HepG2 (cell line): ENCODE results near the gene ZNF184. TPM values are rescaled to one million over a fixed set of nuclear protein-coding genes. Genes with fewer than 3 reads are reported as not detected.
A peak's percentile ranks its signal among the peaks of the same experiment; 100 is the strongest.

ENCODE experiments used
- AHR ChIP-seq: IDR thresholded peaks from 2 replicates; pipeline ENCODE4 v1.6.1; 2018; ENCODE audit warnings: missing genetic modification reagents, missing compliant biosample characterization
- AKAP8 ChIP-seq: sonication (generic); formaldehyde crosslinking; IDR thresholded peaks from 2 replicates; pipeline ENCODE4 v1.5.1; 2020; ENCODE audit warnings: mild to moderate bottlenecking, missing genetic modification reagents
- BRD4 ChIP-seq: sonication (generic); formaldehyde crosslinking; IDR thresholded peaks from 2 replicates; pipeline ENCODE4 v1.4.0; 2020; ENCODE audit warnings: missing genetic modification reagents
- CERS6 ChIP-seq: sonication (generic); formaldehyde crosslinking; IDR thresholded peaks from 2 replicates; pipeline ENCODE4 v1.5.0; 2020; ENCODE audit warnings: missing genetic modification reagents
- ETV6 ChIP-seq: sonication (generic); formaldehyde crosslinking; conservative IDR thresholded peaks from 2 replicates; pipeline ENCODE4 v1.4.0; 2020; ENCODE audit warnings: missing genetic modification reagents
- GATAD2A ChIP-seq: IDR thresholded peaks from 2 replicates; pipeline ENCODE4 v1.6.1; 2016
- GPN1 ChIP-seq: sonication (generic); formaldehyde crosslinking; IDR thresholded peaks from 2 replicates; pipeline ENCODE4 v1.5.1; 2020; ENCODE audit warnings: missing genetic modification reagents, borderline replicate concordance
- HHEX ChIP-seq: IDR thresholded peaks from 2 replicates; pipeline ENCODE4 v1.6.1; 2016; ENCODE audit warnings: control low read depth
- HNF1A ChIP-seq, 2 experiments: sonication (generic) in 1 of 2; formaldehyde crosslinking in 1 of 2; IDR thresholded peaks; 2 replicates each; pipeline versions ENCODE4 v1.4.0 to v1.6.1; 2016 to 2020; ENCODE audit warnings: borderline replicate concordance in 1 of 2, low read depth in 1 of 2, mild to moderate bottlenecking in 1 of 2, missing genetic modification reagents in 1 of 2
- IKZF1 ChIP-seq: fragments of 450-650 bp; IDR thresholded peaks from 2 replicates; pipeline ENCODE4 v1.7.1; 2016
- MBD4 ChIP-seq: IDR thresholded peaks from 2 replicates; pipeline ENCODE4 v1.6.1; 2012; ENCODE audit warnings: low read length, inconsistent platforms, borderline replicate concordance
- MED1 ChIP-seq: sonication (generic); formaldehyde crosslinking; IDR thresholded peaks from 2 replicates; pipeline ENCODE4 v1.4.0; 2020; ENCODE audit warnings: missing genetic modification reagents
- SMC3 ChIP-seq: IDR thresholded peaks from 2 replicates; pipeline ENCODE4 v1.6.1; 2011; ENCODE audit warnings: low read length, improper control_type of control experiment
- TEF ChIP-seq: sonication (generic); formaldehyde crosslinking; IDR thresholded peaks from 2 replicates; pipeline ENCODE4 v1.5.0; 2020; ENCODE audit warnings: missing genetic modification reagents
- XBP1 ChIP-seq: sonication (generic); formaldehyde crosslinking; IDR thresholded peaks from 2 replicates; pipeline ENCODE4 v1.5.0; 2020; ENCODE audit warnings: missing genetic modification reagents
- ZBTB20 ChIP-seq: sonication (generic); formaldehyde crosslinking; IDR thresholded peaks from 2 replicates; pipeline ENCODE4 v1.8.1; 2023; ENCODE audit warnings: missing genetic modification reagents, low read depth, mild to moderate bottlenecking, borderline replicate concordance
- ZNF264 ChIP-seq: sonication (generic); formaldehyde crosslinking; IDR thresholded peaks from 2 replicates; pipeline ENCODE4 v1.4.0; 2020; ENCODE audit warnings: missing genetic modification reagents
- ZNF280B ChIP-seq: sonication (generic); formaldehyde crosslinking; IDR thresholded peaks from 2 replicates; pipeline ENCODE4 v1.5.0; 2020; ENCODE audit warnings: missing genetic modification reagents, mild to moderate bottlenecking, borderline replicate concordance
- ZNF484 ChIP-seq: sonication (generic); formaldehyde crosslinking; IDR thresholded peaks from 2 replicates; pipeline ENCODE4 v1.5.1; 2020; ENCODE audit warnings: mild to moderate bottlenecking, low read depth, missing genetic modification reagents, borderline replicate concordance
- ZNF572 ChIP-seq: sonication (generic); formaldehyde crosslinking; IDR thresholded peaks from 2 replicates; pipeline ENCODE4 v1.5.1; 2020; ENCODE audit warnings: mild to moderate bottlenecking, missing genetic modification reagents
- ZNF672 ChIP-seq: sonication (generic); formaldehyde crosslinking; IDR thresholded peaks from 2 replicates; pipeline ENCODE4 v1.8.1; 2022; ENCODE audit warnings: missing genetic modification reagents
- ZNF780A ChIP-seq: sonication (generic); formaldehyde crosslinking; IDR thresholded peaks from 2 replicates; pipeline ENCODE4 v1.8.0; 2022; ENCODE audit warnings: mild to moderate bottlenecking, missing genetic modification reagents, moderate library complexity
- ZNF878 ChIP-seq: sonication (generic); formaldehyde crosslinking; IDR thresholded peaks from 2 replicates; pipeline ENCODE4 v1.8.1; 2023; ENCODE audit warnings: mild to moderate bottlenecking, missing genetic modification reagents, moderate library complexity
- polyA plus RNA-seq, 8 experiments: library from polyadenylated mRNA; depleted of rRNA in 3 of 8; stranded (reverse) in 7 of 8; unstranded in 1 of 8; fragments of >200 nt; fragmentation: Illumina TruSeq in 4 of 8; extraction: Trizol in 4 of 8; gene quantifications; 2 replicates each; pipeline versions ENCODE4 v1.2.1 to v1.2.3, GENCODE V29; 2011 to 2016; ENCODE audit warnings: low read depth in 4 of 8, missing spikeins in 1 of 8, mixed read lengths in 1 of 8; ENCODE audit not compliant: insufficient read depth in 1 of 8
- total RNA-seq, 5 experiments: library from RNA; depleted of rRNA; stranded (reverse); fragments of >200 nt; fragmentation: Illumina TruSeq; extraction: Trizol; gene quantifications; 2 replicates each; pipeline ENCODE4 v1.2.3, GENCODE V29; 2016; ENCODE audit warnings: low read depth in 1 of 5

The ZNF184 gene
- total and polyA plus RNA-seq, 2 of the 13 experiments (the other 11 are each of a cell fraction or from before 2014, with no cell fraction given), result 2.1 to 10.1 TPM

GRCh38 chr6:27472617-27473400, at the start of gene ZNF184 (continued):
- TF ChIP-seq XBP1 (CRISPR knock-in tag) (peak; percentile 84; the same call in 1 of the 2 replicates), ZNF572 (CRISPR knock-in tag) (peak; percentile 89), MBD4 (no peak), ZNF484 (peak; percentile 42; the same call in 1 of the 2 replicates), MED1 (CRISPR knock-in tag) (peak; percentile 88), SMC3 (no peak), AHR (peak; percentile 37; the same call in 1 of the 2 replicates), BRD4 (CRISPR knock-in tag) (no peak; the same call in none of the 2 replicates), TEF (CRISPR knock-in tag) (no peak), ZNF672 (no peak), ZNF280B (peak; percentile 93; the same call in 1 of the 2 replicates), HHEX (no peak), CERS6 (no peak), HNF1A (IDR thresholded peaks at IDR 0.05; ENCODE audit: low read depth) (no peak; the same call in 1 of the 2 replicates), HNF1A (CRISPR knock-in tag; IDR thresholded peaks at IDR 0.05; ENCODE audit: borderline replicate concordance) (peak; percentile 86), GPN1 (CRISPR knock-in tag) (no peak), IKZF1 (no peak), AKAP8 (CRISPR knock-in tag) (peak; percentile 75; the same call in 1 of the 2 replicates), ZNF780A (CRISPR knock-in tag) (0 out of 2 replicates have a peak, but pooled peaks have one; percentile 86), GATAD2A (peak; percentile 68; the same call in 1 of the 2 replicates), ZNF264 (CRISPR knock-in tag) (peak; percentile 70), ZBTB20 (peak; percentile 84), ETV6 (CRISPR knock-in tag) (no peak; the same call in 1 of the 2 replicates), ZNF878 (0 out of 2 replicates have a peak, but pooled peaks have one; percentile 18)
